H1 (cell line): ENCODE data around the gene DIO3. TPM values are rescaled to one million over a fixed set of nuclear protein-coding genes. Genes with fewer than 3 reads are reported as not detected.

ENCODE experiments used
- CTCF ChIA-PET: fragments of 300-600 bp; sonication (Branson Sonifier 250); formaldehyde crosslinking; loops from one replicate; lab custom pipeline; 2021; ENCODE audit not compliant: partially characterized antibody; lab: Charles Lee
- POLR2A ChIA-PET: fragments of 300-600 bp; sonication (Branson Sonifier 250); formaldehyde crosslinking; loops from one replicate; lab custom pipeline; 2021; ENCODE audit warnings: inconsistent platforms; ENCODE audit not compliant: partially characterized antibody; lab: Charles Lee
- DNase-seq, 2 experiments: peaks; one replicate each; pipeline versions ENCODE4 v3.0.0 to v3.0.0-alpha.2; 2010 to 2022; ENCODE audit warnings: low spot score in 2 of 2, low read depth in 1 of 2, mixed read lengths in 1 of 2
- FAIRE-seq: peaks from 2 replicates; lab custom pipeline; 2011; peaks lifted over from hg19 to GRCh38; lab: Jason Lieb, UNC
- H2AFZ ChIP-seq: 2 replicates; pipeline ENCODE4 v1.8.1; 2012; ENCODE audit warnings: low read length, inconsistent platforms
- H2AK5ac ChIP-seq: 2 replicates; pipeline ENCODE4 v1.6.1; 2013; ENCODE audit warnings: low read depth, low read length
- H2BK120ac ChIP-seq: replicated peaks from 2 replicates; pipeline ENCODE3; 2013; ENCODE audit warnings: low read depth, low read length, inconsistent platforms
- H2BK12ac ChIP-seq: 2 replicates; pipeline ENCODE4 v1.6.1; 2013; ENCODE audit warnings: low read depth, low read length
- H2BK15ac ChIP-seq: 2 replicates; pipeline ENCODE4 v1.6.1; 2013; ENCODE audit warnings: low read length
- H2BK20ac ChIP-seq: 2 replicates; pipeline ENCODE4 v1.6.1; 2013; ENCODE audit warnings: low read length
- H2BK5ac ChIP-seq: 2 replicates; pipeline ENCODE4 v1.6.1; 2013; ENCODE audit warnings: low read depth, low read length
- H3K14ac ChIP-seq: 2 replicates; pipeline ENCODE4 v1.6.1; 2013; ENCODE audit warnings: inconsistent platforms; ENCODE audit not compliant: insufficient read length
- H3K18ac ChIP-seq: 2 replicates; pipeline ENCODE4 v1.6.1; 2013; ENCODE audit warnings: low read length; ENCODE audit errors: extremely low read depth
- H3K23ac ChIP-seq: 2 replicates; pipeline ENCODE4 v1.6.1; 2013; ENCODE audit warnings: inconsistent platforms; ENCODE audit not compliant: insufficient read length
- H3K23me2 ChIP-seq: 2 replicates; pipeline ENCODE4 v1.6.1; 2013; ENCODE audit warnings: low read depth, low read length
- H3K27ac ChIP-seq: 2 replicates; pipeline ENCODE4 v1.6.1; 2011; ENCODE audit warnings: low read depth, low read length, inconsistent platforms
- H3K27me3 ChIP-seq, 4 experiments: replicated peaks in 1 of 4; 1 replicate in 1 of 4; 2 replicates in 3 of 4; pipeline versions ENCODE4 v1.6.1 to v1.8.1; 2011 to 2013; ENCODE audit warnings: low read length in 3 of 4, mild to moderate bottlenecking in 3 of 4, inconsistent platforms in 2 of 4, mixed read lengths in 2 of 4, moderate library complexity in 1 of 4; ENCODE audit not compliant: control insufficient read depth in 3 of 4, insufficient read depth in 3 of 4; ENCODE audit errors: extremely low read depth in 1 of 4
- H3K36me3 ChIP-seq, 4 experiments: 2 replicates each; pipeline versions ENCODE4 v1.6.1 to v1.8.1; 2011 to 2013; ENCODE audit warnings: mild to moderate bottlenecking in 4 of 4, low read length in 3 of 4, moderate library complexity in 2 of 4, control low read depth in 1 of 4, inconsistent platforms in 1 of 4; ENCODE audit not compliant: insufficient read depth in 4 of 4, control insufficient read depth in 2 of 4
- H3K4ac ChIP-seq: replicated peaks from 2 replicates; pipeline ENCODE3; 2013; ENCODE audit warnings: low read length, low read depth, mixed read lengths, inconsistent platforms; ENCODE audit not compliant: insufficient read length
- H3K4me1 ChIP-seq, 4 experiments: replicated peaks in 1 of 4; 1 replicate in 1 of 4; 2 replicates in 3 of 4; pipeline versions ENCODE4 v1.6.1 to v1.8.1; 2011 to 2013; ENCODE audit warnings: low read length in 3 of 4, inconsistent platforms in 2 of 4, mixed read lengths in 1 of 4; ENCODE audit not compliant: insufficient read depth in 4 of 4, control insufficient read depth in 3 of 4
- H3K4me2 ChIP-seq, 2 experiments: 2 replicates each; pipeline versions ENCODE4 v1.6.1 to v1.8.1; 2011 to 2013; ENCODE audit warnings: low read depth in 2 of 2, low read length in 2 of 2, control low read depth in 1 of 2, inconsistent platforms in 1 of 2, mild to moderate bottlenecking in 1 of 2; ENCODE audit not compliant: insufficient read depth in 1 of 2
- H3K4me3 ChIP-seq, 4 experiments: fragments of 200-600, 300-600 bp in 1 of 4; sonication (generic), shearing (Covaris generic), sonication (Bioruptor Twin) in 1 of 4; 2 replicates each; pipeline versions ENCODE4 v1.5.1 to v1.8.1; 2011 to 2016; ENCODE audit warnings: low read length in 4 of 4, low read depth in 3 of 4, control low read depth in 2 of 4, inconsistent platforms in 2 of 4, mild to moderate bottlenecking in 2 of 4, mixed read lengths in 1 of 4, moderate library complexity in 1 of 4; ENCODE audit not compliant: insufficient read depth in 2 of 4; ENCODE audit errors: extremely low read depth in 1 of 4
- H3K56ac ChIP-seq: replicated peaks from 2 replicates; pipeline ENCODE3; 2013; ENCODE audit warnings: low read depth, mild to moderate bottlenecking, mixed read lengths, low read length, inconsistent platforms; ENCODE audit not compliant: insufficient read length
- H3K79me1 ChIP-seq: 2 replicates; pipeline ENCODE4 v1.6.1; 2013; ENCODE audit warnings: low read depth, low read length, control low read depth
- H3K79me2 ChIP-seq, 2 experiments: 2 replicates each; pipeline versions ENCODE4 v1.6.1 to v1.8.1; 2012 to 2013; ENCODE audit warnings: low read length in 2 of 2, mild to moderate bottlenecking in 2 of 2, inconsistent platforms in 1 of 2; ENCODE audit not compliant: insufficient read depth in 2 of 2, control insufficient read depth in 1 of 2
- H3K9ac ChIP-seq, 4 experiments: replicated peaks in 1 of 4; 1 replicate in 1 of 4; 2 replicates in 3 of 4; pipeline versions ENCODE4 v1.6.1 to v1.8.1; 2011 to 2013; ENCODE audit warnings: low read depth in 3 of 4, low read length in 3 of 4, control low read depth in 2 of 4, mild to moderate bottlenecking in 2 of 4, moderate library complexity in 2 of 4, inconsistent platforms in 1 of 4; ENCODE audit errors: extremely low read depth in 1 of 4
- H3K9me3 ChIP-seq, 2 experiments: 2 replicates each; pipeline versions ENCODE4 v1.6.1 to v1.8.1; 2012 to 2013; ENCODE audit warnings: mild to moderate bottlenecking in 2 of 2, moderate library complexity in 2 of 2, control low read depth in 1 of 2, inconsistent platforms in 1 of 2, low read depth in 1 of 2, low read length in 1 of 2, mixed read lengths in 1 of 2; ENCODE audit not compliant: insufficient read depth in 2 of 2
- H4K20me1 ChIP-seq, 2 experiments: replicated peaks in 1 of 2; 2 replicates each; pipeline versions ENCODE3 to v1.8.1; 2011 to 2013; ENCODE audit warnings: inconsistent platforms in 2 of 2, low read length in 2 of 2, mild to moderate bottlenecking in 1 of 2; ENCODE audit not compliant: insufficient read depth in 2 of 2, control insufficient read depth in 1 of 2
- H4K5ac ChIP-seq: 2 replicates; pipeline ENCODE4 v1.6.1; 2013; ENCODE audit warnings: low read length, low read depth, mixed read lengths, inconsistent platforms; ENCODE audit not compliant: insufficient read length
- H4K8ac ChIP-seq: 2 replicates; pipeline ENCODE4 v1.8.0; 2013; ENCODE audit warnings: mild to moderate bottlenecking, moderate library complexity, low read length, inconsistent platforms; ENCODE audit not compliant: insufficient read depth; ENCODE audit errors: extremely low read depth
- H4K91ac ChIP-seq: replicated peaks from 2 replicates; pipeline ENCODE3; 2013; ENCODE audit warnings: low read length, mixed read lengths, inconsistent platforms; ENCODE audit not compliant: insufficient read length
- FOSL1 ChIP-seq: IDR thresholded peaks from 2 replicates; pipeline ENCODE4 v1.6.1; 2011; ENCODE audit warnings: mild to moderate bottlenecking, low read depth, low read length, moderate library complexity; ENCODE audit not compliant: insufficient read depth
- SUZ12 ChIP-seq: fragments of 200-600 bp; sonication (generic); IDR thresholded peaks from 2 replicates; pipeline ENCODE4 v1.6.1; 2012; ENCODE audit warnings: mild to moderate bottlenecking, inconsistent platforms, low read length, moderate library complexity, mixed read lengths
- WGBS, 2 experiments: shearing (Covaris generic) in 1 of 2; methylation state at CpG; one replicate each; pipeline versions ENCODE4 v1.1.6 to v1.1.7; 2013 to 2015; ENCODE audit warnings: low lambda C conversion rate in 2 of 2, mixed read lengths in 2 of 2, inconsistent platforms in 1 of 2, low coverage in 1 of 2, missing lambda C conversion rate in 1 of 2; ENCODE audit not compliant: insufficient replicate concordance in 2 of 2, insufficient coverage in 1 of 2, insufficient read length in 1 of 2; ENCODE audit errors: extremely low coverage in 1 of 2, missing lambda C conversion rate in 1 of 2; 5-methylcytosine and 5-hydroxymethylcytosine counted together
- polyA plus RNA-seq, 7 experiments: library from polyadenylated mRNA; depleted of rRNA in 3 of 7; stranded (reverse) in 5 of 7; unstranded in 2 of 7; fragments of >200 nt in 5 of 7; fragments of 200-250 nt in 2 of 7; gene quantifications; 1 replicate in 5 of 7; 2 replicates in 1 of 7; 4 replicates in 1 of 7; pipeline versions ENCODE4 v1.2.1 to v1.2.3, GENCODE V29; 2011 to 2013; ENCODE audit warnings: missing spikeins in 2 of 7, mixed read lengths in 2 of 7
- total RNA-seq: library from RNA; stranded (reverse); fragmentation: NEBNext Ultra II Directional; extraction: Animal tissue kit (Norgen Biotek cat#: 25700); gene quantifications from 2 replicates; pipeline ENCODE4 v1.2.1, GENCODE V29; 2021
- TF ChIP-seq, protein P1 (sequence below): IDR thresholded peaks from 2 replicates; pipeline ENCODE4 v1.6.1; 2012; ENCODE audit warnings: inconsistent platforms

The DIO3 gene
- total and polyA plus RNA-seq, 2 of the 8 experiments (the other 6 are each of a cell fraction or from before 2014, with no cell fraction given) = 0.17 to 0.19 TPM

DNA sequence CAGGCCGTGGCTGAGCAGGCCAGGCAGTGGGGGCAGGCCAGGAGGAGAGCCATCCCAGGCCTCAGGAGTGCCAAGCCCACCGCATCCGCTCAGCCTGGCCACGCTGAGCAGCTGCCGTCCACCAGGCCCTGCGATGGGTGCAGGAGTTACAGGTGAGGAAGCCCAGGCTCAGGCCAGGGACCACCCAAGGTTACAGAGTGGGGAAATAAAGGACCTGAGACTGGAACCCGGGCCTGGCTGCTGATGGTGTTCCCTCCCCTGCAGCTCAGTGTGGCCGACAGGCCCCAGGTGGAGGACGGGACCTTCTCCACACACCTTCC, 49.0 kb upstream of the DIO3 start:
- CTCF ChIA-PET = no interaction called here
- no peak overlapping the region for H2AK5ac ChIP-seq
- no peak overlapping the region for H4K91ac ChIP-seq
- no peak overlapping the region for H2BK20ac ChIP-seq
- FAIRE-seq = no peak
- DNase-seq = no peak
- POLR2A ChIA-PET = no interaction called here
- TF ChIP-seq, protein P1, sequence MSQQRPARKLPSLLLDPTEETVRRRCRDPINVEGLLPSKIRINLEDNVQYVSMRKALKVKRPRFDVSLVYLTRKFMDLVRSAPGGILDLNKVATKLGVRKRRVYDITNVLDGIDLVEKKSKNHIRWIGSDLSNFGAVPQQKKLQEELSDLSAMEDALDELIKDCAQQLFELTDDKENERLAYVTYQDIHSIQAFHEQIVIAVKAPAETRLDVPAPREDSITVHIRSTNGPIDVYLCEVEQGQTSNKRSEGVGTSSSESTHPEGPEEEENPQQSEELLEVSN = peak; percentile 7; the same call in 1 of the 2 replicates
- TF ChIP-seq SUZ12 = no peak
- no peak for TF ChIP-seq FOSL1
- no peak overlapping the region for H2BK12ac ChIP-seq
- H4K5ac ChIP-seq = no peak overlapping the region
- H3K23me2 ChIP-seq = no peaks in the 10 kb centered on the region
- H2BK5ac ChIP-seq = no peak overlapping the region
- no peaks in the 10 kb centered on the region for H3K79me2 ChIP-seq
- peaks cover 7 to 17% of the 10 kb centered on the region in 2 experiments for H3K9me3 ChIP-seq
- H3K36me3 ChIP-seq = no peaks in the 10 kb centered on the region
- no peak overlapping the region for H3K56ac ChIP-seq
- no peak overlapping the region for H3K4me3 ChIP-seq
- H3K14ac ChIP-seq = no peak overlapping the region
- no peak overlapping the region for H3K23ac ChIP-seq
- H2BK120ac ChIP-seq = no peak overlapping the region
- H2AFZ ChIP-seq = no peak overlapping the region
- H3K9ac ChIP-seq = no peak overlapping the region
- no peaks in the 10 kb centered on the region for H3K79me1 ChIP-seq
- no peaks in the 10 kb centered on the region for H3K4me1 ChIP-seq
- H4K8ac ChIP-seq = no peak overlapping the region
- no peaks in the 10 kb centered on the region for H3K27me3 ChIP-seq
- H3K18ac ChIP-seq = no peak overlapping the region
- H3K4me2 ChIP-seq = no peak overlapping the region
- H3K4ac ChIP-seq = no peak overlapping the region
- WGBS, 2 experiments = 100% methylated on average over 4 of the region's 9 CpGs; no CpG with 5 or more reads in 1 of the 2 experiments
- H3K27ac ChIP-seq = no peak overlapping the region
- no peak overlapping the region for H2BK15ac ChIP-seq
- H4K20me1 ChIP-seq = no peaks in the 10 kb centered on the region
